ENCODE results near the gene COL4A6.

Gene COL4A6

GRCh38 chrX:108186811-108187210 is 251.4 kb downstream of the COL4A6 start:
- no peaks in the 10 kb centered on the region for H3K27me3 ChIP-seq (replicated peaks; ENCODE audit: insufficient read depth, low read length)
- no peak overlapping the region for H3K4me2 ChIP-seq (ENCODE audit: low read depth, low read length)
- H3K4me3 ChIP-seq (ENCODE audit: low read length): no peak overlapping the region
- DNase-seq: no peak
- H3K9ac ChIP-seq (ENCODE audit: low read length): no peak overlapping the region
- no peaks in the 10 kb centered on the region for H3K4me1 ChIP-seq (ENCODE audit: low read length)
- H3K9me2 ChIP-seq (replicated peaks; ENCODE audit: insufficient read depth, low read length): no peaks in the 10 kb centered on the region
- H2AFZ ChIP-seq (ENCODE audit: low read length): no peak overlapping the region
- H3K27ac ChIP-seq (ENCODE audit: low read length): no peak overlapping the region
- H4K20me1 ChIP-seq (ENCODE audit: insufficient read depth, low read length): no peaks in the 10 kb centered on the region
- no peaks in the 10 kb centered on the region for H3K9me3 ChIP-seq (replicated peaks; ENCODE audit: insufficient read depth, low read length)
- no peaks in the 10 kb centered on the region for H3K79me2 ChIP-seq (ENCODE audit: low read length)
- no peaks in the 10 kb centered on the region for H3K36me3 ChIP-seq (replicated peaks; ENCODE audit: insufficient read depth, low read length)
- no peaks in the 10 kb centered on the region for H3F3A ChIP-seq (ENCODE audit: insufficient read depth, low read length)
- no peak for TF ChIP-seq EZH2 (optimal IDR thresholded peaks at IDR 0.05; ENCODE audit: low read depth, low read length)
- TF ChIP-seq CTCF (IDR thresholded peaks at IDR 0.05; ENCODE audit: low read length): no peak
- TF ChIP-seq EZH2phosphoT487 (IDR thresholded peaks at IDR 0.05; ENCODE audit: low read length): no peak

- TF ChIP-seq EZH2 (optimal IDR thresholded peaks at IDR 0.05; ENCODE audit: low read depth, low read length) (no peak), CTCF (IDR thresholded peaks at IDR 0.05; ENCODE audit: low read length) (no peak), EZH2phosphoT487 (IDR thresholded peaks at IDR 0.05; ENCODE audit: low read length) (no peak)
- Histone ChIP-seq H3K79me2 (ENCODE audit: low read length) (no peaks in the 10 kb centered on the region), H3K27me3 (replicated peaks; ENCODE audit: insufficient read depth, low read length) (no peaks in the 10 kb centered on the region), H3K4me2 (ENCODE audit: low read depth, low read length) (no peak overlapping the region), H4K20me1 (ENCODE audit: insufficient read depth, low read length) (no peaks in the 10 kb centered on the region), H3K9ac (ENCODE audit: low read length) (no peak overlapping the region), H3K4me3 (ENCODE audit: low read length) (no peak overlapping the region), H2AFZ (ENCODE audit: low read length) (no peak overlapping the region), H3K27ac (ENCODE audit: low read length) (no peak overlapping the region), H3K9me3 (replicated peaks; ENCODE audit: insufficient read depth, low read length) (no peaks in the 10 kb centered on the region), H3K9me2 (replicated peaks; ENCODE audit: insufficient read depth, low read length) (no peaks in the 10 kb centered on the region), H3K36me3 (replicated peaks; ENCODE audit: insufficient read depth, low read length) (no peaks in the 10 kb centered on the region), H3F3A (ENCODE audit: insufficient read depth, low read length) (no peaks in the 10 kb centered on the region), H3K4me1 (ENCODE audit: low read length) (no peaks in the 10 kb centered on the region)
- DNase-seq: no peak
Measured at GRCh38 chrX:108178143-108178498, 260.1 kb downstream of the COL4A6 start.

GRCh38 chrX:108177351-108178142 is 260.7 kb downstream of the COL4A6 start:
- no peaks in the 10 kb centered on the region for H3K36me3 ChIP-seq (replicated peaks; ENCODE audit: insufficient read depth, low read length)
- no peak overlapping the region for H3K9ac ChIP-seq (ENCODE audit: low read length)
- DNase-seq: no peak
- TF ChIP-seq CTCF (IDR thresholded peaks at IDR 0.05; ENCODE audit: low read length) (no peak), EZH2phosphoT487 (IDR thresholded peaks at IDR 0.05; ENCODE audit: low read length) (no peak), EZH2 (optimal IDR thresholded peaks at IDR 0.05; ENCODE audit: low read depth, low read length) (no peak)
- no peak overlapping the region for H3K4me2 ChIP-seq (ENCODE audit: low read depth, low read length)
- no peaks in the 10 kb centered on the region for H3F3A ChIP-seq (ENCODE audit: insufficient read depth, low read length)
- no peaks in the 10 kb centered on the region for H3K79me2 ChIP-seq (ENCODE audit: low read length)
- no peak overlapping the region for H3K27ac ChIP-seq (ENCODE audit: low read length)
- no peak overlapping the region for H3K4me3 ChIP-seq (ENCODE audit: low read length)
- H3K27me3 ChIP-seq (replicated peaks; ENCODE audit: insufficient read depth, low read length): no peaks in the 10 kb centered on the region
- H3K9me2 ChIP-seq (replicated peaks; ENCODE audit: insufficient read depth, low read length): no peaks in the 10 kb centered on the region
- no peaks in the 10 kb centered on the region for H3K4me1 ChIP-seq (ENCODE audit: low read length)
- no peaks in the 10 kb centered on the region for H3K9me3 ChIP-seq (replicated peaks; ENCODE audit: insufficient read depth, low read length)
- no peaks in the 10 kb centered on the region for H4K20me1 ChIP-seq (ENCODE audit: insufficient read depth, low read length)
- H2AFZ ChIP-seq (ENCODE audit: low read length): no peak overlapping the region
